GM06990 (cell line): ENCODE data around the gene MARCHF7.

Source experiments
- DNase-seq: peaks from one replicate; pipeline ENCODE4 v3.0.0-alpha.2; 2011; ENCODE audit not compliant: insufficient read length; ENCODE audit errors: extremely low read depth
- H3K27me3 ChIP-seq: replicated peaks from 2 replicates; pipeline ENCODE4 v1.6.0; 2011; ENCODE audit warnings: low read length; ENCODE audit not compliant: control insufficient read depth, insufficient read depth
- H3K36me3 ChIP-seq: 2 replicates; pipeline ENCODE4 v1.5.1; 2011; ENCODE audit warnings: low read length; ENCODE audit not compliant: control insufficient read depth, insufficient read depth
- H3K4me3 ChIP-seq: replicated peaks from 2 replicates; pipeline ENCODE4 v1.5.1; 2011; ENCODE audit warnings: low read depth, mild to moderate bottlenecking, control low read depth, low read length
- TF ChIP-seq, protein P1 (sequence below): IDR thresholded peaks from 2 replicates; pipeline ENCODE4 v1.5.1; 2011; ENCODE audit warnings: low read length, control low read depth, mild to moderate bottlenecking, inconsistent platforms; ENCODE audit not compliant: insufficient read depth, poor library complexity, severe bottlenecking

Gene MARCHF7

DNA sequence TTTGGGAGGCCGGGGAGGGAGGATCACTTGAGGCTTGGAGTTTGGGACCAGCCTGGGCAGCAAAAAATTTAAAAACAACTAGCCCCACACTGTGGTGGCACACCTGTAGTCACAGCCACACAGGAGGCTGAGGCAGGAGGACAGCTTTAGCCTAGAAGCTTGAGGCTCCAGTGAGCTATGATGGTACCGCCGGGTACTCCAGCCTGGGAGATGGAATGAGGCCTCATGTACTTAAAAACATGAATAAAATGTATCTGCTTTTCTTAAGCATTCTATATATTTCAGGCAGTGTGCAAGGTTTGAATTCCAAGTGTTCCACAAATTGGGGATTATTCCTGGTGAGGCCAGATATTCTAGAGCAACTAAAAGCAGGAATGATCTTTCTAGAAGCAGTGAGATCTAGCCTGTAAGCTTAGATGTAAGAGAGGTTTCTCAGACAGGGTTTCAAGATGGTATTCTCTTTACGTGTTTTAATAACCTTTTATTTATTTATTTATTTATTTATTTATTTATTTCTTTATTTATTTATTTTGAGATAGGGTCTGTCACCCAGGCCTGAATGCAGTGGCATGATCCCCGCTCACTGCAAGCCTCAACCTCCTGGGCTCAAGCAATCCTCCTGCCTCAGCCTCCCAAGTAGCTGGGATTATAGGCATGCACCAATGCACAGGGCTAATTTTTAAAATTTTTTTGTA is 4.1 kb upstream of the MARCHF7 start:
- H3K4me3 ChIP-seq: no peak overlapping the region
- H3K27me3 ChIP-seq: no peaks in the 10 kb centered on the region
- no peak for DNase-seq
- TF ChIP-seq, protein P1, sequence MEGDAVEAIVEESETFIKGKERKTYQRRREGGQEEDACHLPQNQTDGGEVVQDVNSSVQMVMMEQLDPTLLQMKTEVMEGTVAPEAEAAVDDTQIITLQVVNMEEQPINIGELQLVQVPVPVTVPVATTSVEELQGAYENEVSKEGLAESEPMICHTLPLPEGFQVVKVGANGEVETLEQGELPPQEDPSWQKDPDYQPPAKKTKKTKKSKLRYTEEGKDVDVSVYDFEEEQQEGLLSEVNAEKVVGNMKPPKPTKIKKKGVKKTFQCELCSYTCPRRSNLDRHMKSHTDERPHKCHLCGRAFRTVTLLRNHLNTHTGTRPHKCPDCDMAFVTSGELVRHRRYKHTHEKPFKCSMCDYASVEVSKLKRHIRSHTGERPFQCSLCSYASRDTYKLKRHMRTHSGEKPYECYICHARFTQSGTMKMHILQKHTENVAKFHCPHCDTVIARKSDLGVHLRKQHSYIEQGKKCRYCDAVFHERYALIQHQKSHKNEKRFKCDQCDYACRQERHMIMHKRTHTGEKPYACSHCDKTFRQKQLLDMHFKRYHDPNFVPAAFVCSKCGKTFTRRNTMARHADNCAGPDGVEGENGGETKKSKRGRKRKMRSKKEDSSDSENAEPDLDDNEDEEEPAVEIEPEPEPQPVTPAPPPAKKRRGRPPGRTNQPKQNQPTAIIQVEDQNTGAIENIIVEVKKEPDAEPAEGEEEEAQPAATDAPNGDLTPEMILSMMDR: no peak
- H3K36me3 ChIP-seq: no peaks in the 10 kb centered on the region

- DNase-seq: no peak
- TF ChIP-seq, protein P1: no peak
- H3K4me3 ChIP-seq: no peak overlapping the region
- H3K36me3 ChIP-seq: peaks cover 2% of the 10 kb centered on the region; the same call in 1 of the 2 replicates
- H3K27me3 ChIP-seq: no peaks in the 10 kb centered on the region
Measured at GRCh38 chr2:159710601-159711180, 1.6 kb upstream of the MARCHF7 start.

DNA sequence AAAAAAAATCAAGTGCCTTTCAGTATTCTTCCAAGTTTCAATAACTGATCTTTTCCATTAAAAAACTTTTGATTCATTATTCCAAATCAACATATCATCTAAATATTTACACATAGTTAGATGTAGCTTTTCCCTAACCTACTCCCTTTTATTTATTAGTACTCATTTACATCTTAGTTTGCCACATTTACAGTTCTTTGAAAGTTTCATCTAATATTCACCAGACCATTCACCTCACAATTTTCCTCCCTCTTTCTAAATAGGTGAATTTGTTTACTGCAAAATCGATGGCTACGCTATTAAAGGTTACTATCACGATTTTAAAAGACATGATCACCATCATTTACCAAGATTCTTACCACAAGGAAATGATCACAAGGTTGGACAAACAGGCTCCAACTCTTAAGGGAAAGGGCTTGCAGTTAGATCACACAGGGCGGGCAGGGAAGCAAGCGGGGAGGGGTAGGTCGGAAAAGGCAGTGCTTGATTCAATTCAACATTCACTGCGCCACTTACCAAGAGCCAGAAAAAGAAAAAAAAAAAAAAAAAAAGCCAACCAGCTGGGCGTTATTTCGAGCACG is 654 bp upstream of the MARCHF7 start:
- DNase-seq: no peak
- Histone ChIP-seq H3K4me3 (peak overlapping the region; percentile 99), H3K27me3 (no peaks in the 10 kb centered on the region), H3K36me3 (peaks cover 2% of the 10 kb centered on the region; the same call in 1 of the 2 replicates)
- TF ChIP-seq, protein P1: no peak

DNA sequence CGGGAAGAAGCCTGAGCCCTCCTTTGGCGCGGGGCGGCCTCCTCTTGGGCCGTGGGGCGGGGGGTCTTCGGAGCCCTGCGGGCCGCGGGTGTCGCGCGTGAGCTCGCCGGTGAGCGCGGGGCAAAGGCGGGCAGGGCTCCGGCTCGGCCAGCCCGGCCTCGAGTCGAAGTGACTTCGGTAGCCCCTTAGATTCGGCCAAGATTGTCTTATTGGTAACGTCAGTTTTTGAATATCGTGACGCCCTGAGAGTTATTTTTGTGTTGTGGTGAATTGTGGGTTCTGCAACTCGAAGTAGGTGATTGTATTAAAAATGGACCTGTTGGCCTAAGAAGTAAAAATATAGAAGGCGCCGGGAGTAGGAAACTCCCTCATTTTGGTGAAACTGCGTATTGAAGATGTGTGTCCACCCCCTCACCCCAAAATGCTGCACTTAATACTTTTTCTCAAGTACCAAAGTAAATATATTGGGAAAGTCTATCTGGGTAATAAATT is 669 bp downstream of the MARCHF7 start:
- H3K36me3 ChIP-seq: peaks cover 2% of the 10 kb centered on the region; the same call in 1 of the 2 replicates
- TF ChIP-seq, protein P1: no peak
- DNase-seq: no peak
- no peaks in the 10 kb centered on the region for H3K27me3 ChIP-seq
- H3K4me3 ChIP-seq: peak overlapping the region; percentile 99

GRCh38 chr2:159713631-159714246 is 1.4 kb downstream of the MARCHF7 start:
- Histone ChIP-seq H3K4me3 (peak overlapping the region; percentile 99), H3K27me3 (no peaks in the 10 kb centered on the region), H3K36me3 (peaks cover 4% of the 10 kb centered on the region)
- DNase-seq: no peak
- TF ChIP-seq, protein P1: no peak
